Esophagus muscularis mucosa (tissue), 3 donors: Measurements from ENCODE around the gene SSC5D.

Experiments
- POLR2AphosphoS5 ChIP-seq, 2 donors: sonication (generic); formaldehyde crosslinking; IDR thresholded peaks; one replicate each; pipeline ENCODE4 v1.6.1; 2017; ENCODE audit warnings: antibody characterized with exemption in 2 of 2
- TF ChIP-seq, protein P1 (sequence below), 3 experiments: fragments of 200-600 bp in 2 of 3; fragments of 450-650 bp in 1 of 3; sonication (generic) in 2 of 3; IDR thresholded peaks; one replicate each; pipeline ENCODE4 v1.5.1; 2017 to 2019; ENCODE audit warnings: antibody characterized with exemption in 3 of 3, mild to moderate bottlenecking in 2 of 3, moderate library complexity in 1 of 3

DNA sequence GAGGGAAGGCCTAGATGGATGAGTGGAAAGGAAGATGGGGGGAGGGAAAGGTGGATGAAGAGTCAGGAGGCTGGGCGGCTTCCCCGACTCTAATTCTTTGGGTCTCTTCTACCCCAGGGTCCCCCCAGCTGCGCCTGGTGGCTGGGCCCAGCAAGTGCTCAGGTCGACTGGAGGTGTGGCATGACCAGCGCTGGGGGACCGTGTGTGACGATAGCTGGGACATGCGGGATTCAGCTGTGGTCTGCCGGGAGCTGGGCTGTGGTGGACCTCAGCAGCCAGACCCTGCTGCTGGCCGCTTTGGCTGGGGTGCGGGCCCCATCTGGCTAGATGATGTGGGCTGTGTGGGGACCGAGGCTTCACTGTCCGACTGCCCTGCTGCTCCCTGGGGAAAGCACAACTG lies 9.5 kb downstream of the SSC5D start:
- TF ChIP-seq, protein P1, sequence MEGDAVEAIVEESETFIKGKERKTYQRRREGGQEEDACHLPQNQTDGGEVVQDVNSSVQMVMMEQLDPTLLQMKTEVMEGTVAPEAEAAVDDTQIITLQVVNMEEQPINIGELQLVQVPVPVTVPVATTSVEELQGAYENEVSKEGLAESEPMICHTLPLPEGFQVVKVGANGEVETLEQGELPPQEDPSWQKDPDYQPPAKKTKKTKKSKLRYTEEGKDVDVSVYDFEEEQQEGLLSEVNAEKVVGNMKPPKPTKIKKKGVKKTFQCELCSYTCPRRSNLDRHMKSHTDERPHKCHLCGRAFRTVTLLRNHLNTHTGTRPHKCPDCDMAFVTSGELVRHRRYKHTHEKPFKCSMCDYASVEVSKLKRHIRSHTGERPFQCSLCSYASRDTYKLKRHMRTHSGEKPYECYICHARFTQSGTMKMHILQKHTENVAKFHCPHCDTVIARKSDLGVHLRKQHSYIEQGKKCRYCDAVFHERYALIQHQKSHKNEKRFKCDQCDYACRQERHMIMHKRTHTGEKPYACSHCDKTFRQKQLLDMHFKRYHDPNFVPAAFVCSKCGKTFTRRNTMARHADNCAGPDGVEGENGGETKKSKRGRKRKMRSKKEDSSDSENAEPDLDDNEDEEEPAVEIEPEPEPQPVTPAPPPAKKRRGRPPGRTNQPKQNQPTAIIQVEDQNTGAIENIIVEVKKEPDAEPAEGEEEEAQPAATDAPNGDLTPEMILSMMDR (IDR thresholded peaks at IDR 0.05) = no peak
- no peak for TF ChIP-seq POLR2AphosphoS5 (IDR thresholded peaks at IDR 0.05)
